WI38 (cell line): Measurements from ENCODE around the gene DCLK2.

Experiments
- H3K4me3 ChIP-seq: 2 replicates; pipeline ENCODE4 v1.5.1; 2011; ENCODE audit warnings: low read depth, mild to moderate bottlenecking, control low read depth, low read length
- CTCF ChIP-seq: IDR thresholded peaks from 2 replicates; pipeline ENCODE4 v1.5.1; 2012; ENCODE audit warnings: low read depth, mild to moderate bottlenecking, control low read depth, low read length

The DCLK2 gene

GRCh38 chr4:150235808-150236271, 157.6 kb downstream of the DCLK2 start:
- no peak for TF ChIP-seq CTCF
- H3K4me3 ChIP-seq, result no peak overlapping the region; the same call in 1 of the 2 replicates

GRCh38 chr4:150236626-150237025, 158.4 kb downstream of the DCLK2 start:
- 0 out of 2 replicates have a peak overlapping the region, but pooled peaks have one; percentile 1 for H3K4me3 ChIP-seq
- no peak for TF ChIP-seq CTCF

GRCh38 chr4:150237110-150237872, 159.0 kb downstream of the DCLK2 start:
- H3K4me3 ChIP-seq, result peak overlapping the region; percentile 38

GRCh38 chr4:150238591-150238990, 160.3 kb downstream of the DCLK2 start:
- no peak overlapping the region for H3K4me3 ChIP-seq

More at GRCh38 chr4:150237110-150237872, 159.0 kb downstream of the DCLK2 start:
- TF ChIP-seq CTCF, result no peak

GRCh38 chr4:150240011-150240410, 161.8 kb downstream of the DCLK2 start:
- no peak for TF ChIP-seq CTCF
- H3K4me3 ChIP-seq, result no peak overlapping the region

More at GRCh38 chr4:150238591-150238990, 160.3 kb downstream of the DCLK2 start:
- TF ChIP-seq CTCF, result no peak

GRCh38 chr4:150242820-150243458, 164.7 kb downstream of the DCLK2 start:
- TF ChIP-seq CTCF, result peak; percentile 85
- H3K4me3 ChIP-seq, result no peak overlapping the region

GRCh38 chr4:150243932-150244331, 165.7 kb downstream of the DCLK2 start:
- no peak overlapping the region for H3K4me3 ChIP-seq
- no peak for TF ChIP-seq CTCF
